CD14-positive monocyte (primary cell): ENCODE results near the gene BSG. TPM values are rescaled to one million over a fixed set of nuclear protein-coding genes. Genes with fewer than 3 reads are reported as not detected.
A peak's percentile ranks its signal among the peaks of the same experiment; 100 is the strongest.
"Not testable (repeated sequence)": the region's sequence is repeated elsewhere in the genome, so short reads cannot be mapped to it uniquely, and the experiment has no call there.

Source experiments
- DNase-seq, 3 donors: peaks; one replicate each; pipeline ENCODE4 v3.0.0-alpha.2; 2011 to 2022
- H2AFZ ChIP-seq: 2 replicates; pipeline ENCODE4 v1.6.0; 2012; ENCODE audit warnings: mild to moderate bottlenecking, low read depth, low read length, inconsistent platforms; ENCODE audit not compliant: insufficient read depth, poor library complexity, severe bottlenecking
- H3K27ac ChIP-seq, 2 donors: 1 replicate in 1 of 2; 2 replicates in 1 of 2; pipeline ENCODE4 v1.5.1; 2012 to 2013; ENCODE audit warnings: low read length in 2 of 2, control low read depth in 1 of 2, inconsistent platforms in 1 of 2, low read depth in 1 of 2, mild to moderate bottlenecking in 1 of 2
- H3K27me3 ChIP-seq, 2 donors: one replicate each; pipeline versions ENCODE4 v1.6.0 to v1.6.1; 2011 to 2013; ENCODE audit warnings: low read length in 2 of 2; ENCODE audit not compliant: control insufficient read depth in 2 of 2, insufficient read depth in 2 of 2
- H3K36me3 ChIP-seq, 2 donors: replicated peaks in 1 of 2; 1 replicate in 1 of 2; 2 replicates in 1 of 2; pipeline versions ENCODE4 v1.5.1 to v1.6.1; 2012 to 2013; ENCODE audit warnings: low read length in 2 of 2, control low read depth in 1 of 2, inconsistent platforms in 1 of 2, mild to moderate bottlenecking in 1 of 2; ENCODE audit not compliant: insufficient read depth in 2 of 2, control insufficient read depth in 1 of 2
- H3K4me1 ChIP-seq, 2 donors: 1 replicate in 1 of 2; 2 replicates in 1 of 2; pipeline versions ENCODE4 v1.5.1 to v1.6.1; 2012 to 2013; ENCODE audit warnings: low read length in 2 of 2, control low read depth in 1 of 2, inconsistent platforms in 1 of 2, mild to moderate bottlenecking in 1 of 2, moderate library complexity in 1 of 2; ENCODE audit not compliant: insufficient read depth in 2 of 2, control insufficient read depth in 1 of 2
- H3K4me2 ChIP-seq: replicated peaks from 2 replicates; pipeline ENCODE3; 2012; ENCODE audit warnings: low read length, moderate library complexity, mild to moderate bottlenecking; ENCODE audit not compliant: poor library complexity, severe bottlenecking; ENCODE audit errors: extremely low read depth
- H3K4me3 ChIP-seq, 3 experiments: fragments of 200-600 bp in 1 of 3; sonication (generic) in 1 of 3; replicated peaks in 1 of 3; 1 replicate in 2 of 3; 2 replicates in 1 of 3; pipeline ENCODE4 v1.5.1; 2011 to 2013; ENCODE audit warnings: low read length in 3 of 3, mild to moderate bottlenecking in 3 of 3, control low read depth in 2 of 3, low read depth in 2 of 3, inconsistent platforms in 1 of 3, moderate library complexity in 1 of 3
- H3K79me2 ChIP-seq: 2 replicates; pipeline ENCODE4 v1.6.0; 2012; ENCODE audit warnings: mild to moderate bottlenecking, control low read depth, inconsistent platforms, low read length, moderate library complexity; ENCODE audit not compliant: insufficient read depth
- H3K9ac ChIP-seq: 2 replicates; pipeline ENCODE4 v1.6.0; 2017; ENCODE audit warnings: low read length, mild to moderate bottlenecking; ENCODE audit not compliant: insufficient read depth, poor library complexity, severe bottlenecking
- H3K9me3 ChIP-seq, 2 donors: replicated peaks in 1 of 2; 1 replicate in 1 of 2; 2 replicates in 1 of 2; pipeline versions ENCODE4 v1.5.1 to v1.6.1; 2012 to 2013; ENCODE audit warnings: low read length in 2 of 2, control low read depth in 1 of 2; ENCODE audit not compliant: control insufficient read depth in 1 of 2, insufficient read depth in 1 of 2
- H4K20me1 ChIP-seq: 2 replicates; pipeline ENCODE4 v1.6.0; 2012; ENCODE audit warnings: mild to moderate bottlenecking, low read length, control low read depth, moderate library complexity; ENCODE audit not compliant: insufficient read depth
- H3K27ac Mint-ChIP-seq, 7 donors: one replicate each; pipeline ENCODE4 v1.8.0; 2020; ENCODE audit warnings: mild to moderate bottlenecking in 7 of 7, mixed read lengths in 7 of 7, moderate library complexity in 6 of 7, inconsistent platforms in 2 of 7
- H3K27me3 Mint-ChIP-seq, 3 donors: one replicate each; pipeline ENCODE4 v1.8.0; 2021 to 2022; ENCODE audit warnings: low read depth in 3 of 3, mild to moderate bottlenecking in 3 of 3, mixed read lengths in 3 of 3, moderate library complexity in 3 of 3, inconsistent platforms in 1 of 3
- H3K36me3 Mint-ChIP-seq, 2 donors: one replicate each; pipeline ENCODE4 v1.8.0; 2020; ENCODE audit warnings: mixed read lengths in 2 of 2, inconsistent platforms in 1 of 2, mild to moderate bottlenecking in 1 of 2
- H3K4me1 Mint-ChIP-seq: one replicate; pipeline ENCODE4 v1.8.0; 2020; ENCODE audit warnings: mild to moderate bottlenecking, mixed read lengths
- H3K4me3 Mint-ChIP-seq, 2 donors: one replicate each; pipeline ENCODE4 v1.8.0; 2020; ENCODE audit warnings: mild to moderate bottlenecking in 2 of 2, mixed read lengths in 2 of 2, moderate library complexity in 1 of 2
- H3K9me3 Mint-ChIP-seq, 7 donors: one replicate each; pipeline ENCODE4 v1.8.0; 2020 to 2022; ENCODE audit warnings: mixed read lengths in 7 of 7, mild to moderate bottlenecking in 6 of 7, moderate library complexity in 6 of 7, inconsistent platforms in 2 of 7
- WGBS: methylation state at CpG from one replicate; pipeline ENCODE4 v1.1.5; 2013; ENCODE audit warnings: missing lambda C conversion rate; ENCODE audit not compliant: insufficient coverage; 5-methylcytosine and 5-hydroxymethylcytosine counted together
- intact Hi-C, 2 donors: fragments of 100-400 bp; cut with micrococcal nuclease; formaldehyde crosslinking; loops; one replicate each; pipeline versions ENCODE4 v1.15.0 to v1.15.1; 2023
- polyA plus RNA-seq, 3 donors: library from polyadenylated mRNA; depleted of rRNA in 1 of 3; unstranded in 2 of 3; stranded (reverse) in 1 of 3; fragments of 300-500 nt in 2 of 3; fragments of >200 nt in 1 of 3; fragmentation: Illumina TruSeq in 2 of 3; gene quantifications; 1 replicate in 2 of 3; 2 replicates in 1 of 3; pipeline ENCODE4 v1.2.3, GENCODE V29; 2012 to 2021
- TF ChIP-seq, protein P1 (sequence below): fragments of 200-600 bp; IDR thresholded peaks from one replicate; pipeline ENCODE4 v1.8.0; 2022; ENCODE audit warnings: antibody characterized with exemption, mild to moderate bottlenecking

BSG gene
- polyA plus RNA-seq, 3 donors, result 190 to 431 (median 364) TPM

- intact Hi-C loops, result loop anchor here (2.0 to 5.0 kb wide), 2 partner anchors 148 to 151 kb away; no protein-coding TSS in a partner anchor
- H3K79me2 ChIP-seq, result peaks cover 12% of the 10 kb centered on the region
- H3K4me1 ChIP-seq, result no peaks in the 10 kb centered on the region
- peaks cover 53% of the 10 kb centered on the region for H4K20me1 ChIP-seq
- peaks cover 28 to 36% (median 32%) of the 10 kb centered on the region in 3 donors for H3K27me3 Mint-ChIP-seq
- peaks cover 15 to 34% of the 10 kb centered on the region in 2 donors for H3K36me3 Mint-ChIP-seq
- H3K27ac ChIP-seq, result no peak overlapping the region
- 87% methylated on average over 5 of the region's 5 CpGs for WGBS
- H3K9ac ChIP-seq, result no peak overlapping the region
- H3K4me3 ChIP-seq, result no peak overlapping the region
- TF ChIP-seq, protein P1, sequence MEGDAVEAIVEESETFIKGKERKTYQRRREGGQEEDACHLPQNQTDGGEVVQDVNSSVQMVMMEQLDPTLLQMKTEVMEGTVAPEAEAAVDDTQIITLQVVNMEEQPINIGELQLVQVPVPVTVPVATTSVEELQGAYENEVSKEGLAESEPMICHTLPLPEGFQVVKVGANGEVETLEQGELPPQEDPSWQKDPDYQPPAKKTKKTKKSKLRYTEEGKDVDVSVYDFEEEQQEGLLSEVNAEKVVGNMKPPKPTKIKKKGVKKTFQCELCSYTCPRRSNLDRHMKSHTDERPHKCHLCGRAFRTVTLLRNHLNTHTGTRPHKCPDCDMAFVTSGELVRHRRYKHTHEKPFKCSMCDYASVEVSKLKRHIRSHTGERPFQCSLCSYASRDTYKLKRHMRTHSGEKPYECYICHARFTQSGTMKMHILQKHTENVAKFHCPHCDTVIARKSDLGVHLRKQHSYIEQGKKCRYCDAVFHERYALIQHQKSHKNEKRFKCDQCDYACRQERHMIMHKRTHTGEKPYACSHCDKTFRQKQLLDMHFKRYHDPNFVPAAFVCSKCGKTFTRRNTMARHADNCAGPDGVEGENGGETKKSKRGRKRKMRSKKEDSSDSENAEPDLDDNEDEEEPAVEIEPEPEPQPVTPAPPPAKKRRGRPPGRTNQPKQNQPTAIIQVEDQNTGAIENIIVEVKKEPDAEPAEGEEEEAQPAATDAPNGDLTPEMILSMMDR, result no peak
- peaks cover 7% of the 10 kb centered on the region for H3K4me1 Mint-ChIP-seq
- H3K4me2 ChIP-seq, result no peak overlapping the region
- H3K36me3 ChIP-seq, result peaks cover 37 to 47% of the 10 kb centered on the region in 2 donors
- peak overlapping the region in 1 of 2 donors; percentile 18 for H3K4me3 Mint-ChIP-seq
- peaks cover 7 to 28% of the 10 kb centered on the region in 2 donors for H3K27me3 ChIP-seq
- H3K27ac Mint-ChIP-seq, result peak overlapping the region in 1 of 7 donors; percentile 64
- no peak overlapping the region for H2AFZ ChIP-seq
- peaks cover 0 to 8% (median 0%) of the 10 kb centered on the region in 7 donors for H3K9me3 Mint-ChIP-seq
- no peak for DNase-seq
- H3K9me3 ChIP-seq, result peaks cover 0 to 5% of the 10 kb centered on the region in 2 donors
Measured at GRCh38 chr19:583968-584239, 11.5 kb downstream of the BSG start.

- Histone ChIP-seq H3K27ac (no peak overlapping the region), H3K36me3 (peaks cover 31 to 41% of the 10 kb centered on the region in 2 donors), H3K79me2 (peaks cover 7% of the 10 kb centered on the region), H3K4me3 (no peak overlapping the region), H3K27me3 (peaks cover 8 to 33% of the 10 kb centered on the region in 2 donors), H3K9ac (no peak overlapping the region), H3K9me3 (peaks cover 0 to 6% of the 10 kb centered on the region in 2 donors), H3K4me2 (no peak overlapping the region), H3K4me1 (no peaks in the 10 kb centered on the region), H2AFZ (no peak overlapping the region), H4K20me1 (peaks cover 48% of the 10 kb centered on the region)
- intact Hi-C loops, result loop anchor here (2.0 to 5.0 kb wide), 2 partner anchors 148 to 150 kb away; no protein-coding TSS in a partner anchor
- Mint-ChIP-seq H3K9me3 (peaks cover 0 to 11% (median 3%) of the 10 kb centered on the region in 7 donors), H3K27ac (no peak overlapping the region), H3K4me1 (peaks cover 8% of the 10 kb centered on the region), H3K27me3 (peaks cover 32 to 41% (median 37%) of the 10 kb centered on the region in 3 donors), H3K4me3 (no peak overlapping the region), H3K36me3 (peaks cover 14 to 31% of the 10 kb centered on the region in 2 donors)
- 33% methylated on average over 28 of the region's 38 CpGs for WGBS
- TF ChIP-seq, protein P1, result peak; percentile 97
- DNase-seq, result peak in 2 of 3 donors; percentile 38 to 51
Measured at GRCh38 chr19:584240-585001, 12.0 kb downstream of the BSG start.

GRCh38 chr19:585146-585545 lies 12.8 kb downstream of the BSG start:
- H3K9me3 ChIP-seq, DNase-seq, H3K4me1 ChIP-seq, H2AFZ ChIP-seq, H3K4me3 ChIP-seq, H3K4me3 Mint-ChIP-seq, H3K27ac ChIP-seq, H3K9ac ChIP-seq, H3K27ac Mint-ChIP-seq, H3K79me2 ChIP-seq, H3K4me2 ChIP-seq, H3K4me1 Mint-ChIP-seq: not testable (repeated sequence)
- intact Hi-C loops, result loop anchor here in 1 of 2 donors (2.0 kb wide), 1 partner anchor 150 kb away; no protein-coding TSS in a partner anchor
- Histone ChIP-seq H3K27me3 (peaks cover 8 to 33% of the 10 kb centered on the region in 2 donors), H3K36me3 (peaks cover 24 to 34% of the 10 kb centered on the region in 2 donors), H4K20me1 (peaks cover 41% of the 10 kb centered on the region)
- peaks cover 0 to 11% (median 3%) of the 10 kb centered on the region in 7 donors for H3K9me3 Mint-ChIP-seq
- 93% methylated on average over 18 of the region's 34 CpGs for WGBS
- peaks cover 32 to 41% (median 37%) of the 10 kb centered on the region in 3 donors for H3K27me3 Mint-ChIP-seq
- H3K36me3 Mint-ChIP-seq, result peaks cover 10 to 24% of the 10 kb centered on the region in 2 donors
